ENCODE results near the gene RAB15. TPM values are rescaled to one million over a fixed set of nuclear protein-coding genes. Genes with fewer than 3 reads are reported as not detected.

Gene RAB15
- total RNA-seq, 1 experiment from 2014 or later = 20.6 TPM

- H3K36me3 ChIP-seq (ENCODE audit: low read depth, low read length) = peaks cover 42% of the 10 kb centered on the region
- intact Hi-C loops (cut with micrococcal nuclease) = no loop called here
- no peaks in the 10 kb centered on the region for H3K27me3 ChIP-seq (ENCODE audit: low read length)
- BruUV-seq (replicated peaks) = no TSS peak
- TF ChIP-seq EZH2 (IDR thresholded peaks at IDR 0.05; ENCODE audit: low read length, unreplicated experiment) (no peak), EZH2phosphoT487 (IDR thresholded peaks at IDR 0.05; ENCODE audit: borderline replicate concordance, low read length) (no peak), CTCF (conservative IDR thresholded peaks at IDR 0.05; ENCODE audit: low read depth, low read length) (no peak)
- H4K20me1 ChIP-seq (ENCODE audit: low read length) = no peaks in the 10 kb centered on the region
- ChIA-PET CTCF (interaction anchor here (0.6 kb wide), 2 partner anchors 60 to 94 kb away, joined by 3 to 4 read pairs; no protein-coding TSS in a partner anchor), POLR2A (ENCODE audit: unreplicated experiment) (no interaction called here)
- H2AFZ ChIP-seq (ENCODE audit: low read length) = no peak overlapping the region
- H3K9ac ChIP-seq (ENCODE audit: low read length) = no peak overlapping the region
- DNase-seq (no peak), ATAC-seq (no peak)
- H3K4me2 ChIP-seq (ENCODE audit: low read length) = no peak overlapping the region
- H3K27ac ChIP-seq (ENCODE audit: low read length) = no peak overlapping the region
- H3F3A ChIP-seq (ENCODE audit: low read length, unreplicated experiment) = no peaks in the 10 kb centered on the region
- no peak overlapping the region for H3K4me3 ChIP-seq (ENCODE audit: low read length)
- no peaks in the 10 kb centered on the region for H3K9me3 ChIP-seq (ENCODE audit: low read length)
- no peaks in the 10 kb centered on the region for H3K9me2 ChIP-seq (replicated peaks; ENCODE audit: low read length)
- peaks cover 4% of the 10 kb centered on the region; the same call in 1 of the 2 replicates for H3K79me2 ChIP-seq (ENCODE audit: low read length)
- no peaks in the 10 kb centered on the region for H3K4me1 ChIP-seq (ENCODE audit: insufficient read depth, low read length)
These were observed 45.6 kb downstream of the RAB15 start for GRCh38 chr14:64926398-64926995.

GRCh38 chr14:64923015-64923414, 49.1 kb downstream of the RAB15 start:
- CTCF ChIA-PET = no interaction called here
- POLR2A ChIA-PET (ENCODE audit: unreplicated experiment) = no interaction called here
- H3K27me3 ChIP-seq (ENCODE audit: low read length) = no peaks in the 10 kb centered on the region

More at GRCh38 chr14:64923015-64923414, 49.1 kb downstream of the RAB15 start:
- no TSS peak for BruUV-seq (replicated peaks)
- H2AFZ ChIP-seq (ENCODE audit: low read length) = no peak overlapping the region
- TF ChIP-seq EZH2 (IDR thresholded peaks at IDR 0.05; ENCODE audit: low read length, unreplicated experiment) (no peak), EZH2phosphoT487 (IDR thresholded peaks at IDR 0.05; ENCODE audit: borderline replicate concordance, low read length) (no peak), CTCF (conservative IDR thresholded peaks at IDR 0.05; ENCODE audit: low read depth, low read length) (no peak)
- H4K20me1 ChIP-seq (ENCODE audit: low read length) = no peaks in the 10 kb centered on the region
- H3K4me1 ChIP-seq (ENCODE audit: insufficient read depth, low read length) = no peaks in the 10 kb centered on the region
- peaks cover 33% of the 10 kb centered on the region for H3K36me3 ChIP-seq (ENCODE audit: low read depth, low read length)
- H3K9me3 ChIP-seq (ENCODE audit: low read length) = no peaks in the 10 kb centered on the region
- H3K27ac ChIP-seq (ENCODE audit: low read length) = no peak overlapping the region
- intact Hi-C loops (cut with micrococcal nuclease) = no loop called here
- no peak overlapping the region for H3K4me3 ChIP-seq (ENCODE audit: low read length)
- DNase-seq = no peak
- no peaks in the 10 kb centered on the region for H3K9me2 ChIP-seq (replicated peaks; ENCODE audit: low read length)
- no peaks in the 10 kb centered on the region for H3F3A ChIP-seq (ENCODE audit: low read length, unreplicated experiment)
- peaks cover 34% of the 10 kb centered on the region for H3K79me2 ChIP-seq (ENCODE audit: low read length)
- no peak overlapping the region for H3K4me2 ChIP-seq (ENCODE audit: low read length)
- no peak overlapping the region for H3K9ac ChIP-seq (ENCODE audit: low read length)
- no peak for ATAC-seq

Measured in PC-3 (cell line).